Right hindlimb (tissue), 1 donor: ENCODE measurements around the gene CYP46A1.

ENCODE experiments used
- DNase-seq: peaks from one replicate; pipeline ENCODE4 v3.0.0-alpha.2; 2018

CYP46A1 gene

GRCh38 chr14:99716850-99717681 is 33.0 kb downstream of the CYP46A1 start:
- no peak for DNase-seq

- no peak for DNase-seq
Observed at GRCh38 chr14:99717682-99718013, 33.5 kb downstream of the CYP46A1 start.

DNA sequence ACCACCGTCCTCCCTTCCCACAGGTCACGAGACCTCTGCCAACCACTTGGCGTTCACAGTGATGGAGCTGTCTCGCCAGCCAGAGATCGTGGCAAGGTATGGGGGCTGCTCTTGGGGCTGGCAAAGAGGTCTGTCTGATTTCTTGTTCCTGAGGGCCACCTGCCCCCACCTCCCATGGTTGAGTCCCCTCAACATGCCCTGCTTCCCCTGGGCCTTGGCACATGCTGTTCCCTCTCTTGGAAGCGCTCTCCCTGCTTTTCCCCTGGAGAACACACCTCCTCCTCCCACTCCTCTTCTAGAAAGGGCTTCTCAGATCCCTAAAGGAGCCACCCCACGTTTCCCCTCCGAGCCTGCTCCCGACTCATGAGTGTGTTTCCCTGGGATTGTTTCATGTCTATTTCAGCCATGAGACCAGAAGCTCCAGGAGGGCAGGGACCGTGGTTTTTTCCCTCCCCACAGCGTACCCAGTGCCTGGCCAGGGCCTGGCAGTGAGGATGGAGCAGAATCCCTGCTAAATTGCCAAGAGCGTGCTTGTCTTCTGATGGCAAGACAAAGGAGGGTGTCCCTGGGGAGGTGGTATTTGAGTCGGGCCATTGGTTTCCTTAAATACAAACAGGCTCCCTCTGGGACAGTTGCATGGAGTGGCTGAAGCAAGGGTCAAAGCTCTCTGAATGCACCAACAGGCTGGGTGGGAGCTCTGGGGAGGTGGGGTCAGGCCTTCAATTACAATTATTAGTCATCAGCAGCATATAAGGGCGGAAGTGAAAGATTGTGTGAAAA is 34.1 kb downstream of the CYP46A1 start:
- DNase-seq: no peak

GRCh38 chr14:99718811-99719192 is 34.7 kb downstream of the CYP46A1 start:
- no peak for DNase-seq

- DNase-seq: no peak
Observed at GRCh38 chr14:99720941-99721791, 37.1 kb downstream of the CYP46A1 start.

- DNase-seq: no peak
Observed at GRCh38 chr14:99721792-99722516, 37.9 kb downstream of the CYP46A1 start.

- DNase-seq: peak; percentile 9
Observed at GRCh38 chr14:99722741-99723140, 38.6 kb downstream of the CYP46A1 start.

DNA sequence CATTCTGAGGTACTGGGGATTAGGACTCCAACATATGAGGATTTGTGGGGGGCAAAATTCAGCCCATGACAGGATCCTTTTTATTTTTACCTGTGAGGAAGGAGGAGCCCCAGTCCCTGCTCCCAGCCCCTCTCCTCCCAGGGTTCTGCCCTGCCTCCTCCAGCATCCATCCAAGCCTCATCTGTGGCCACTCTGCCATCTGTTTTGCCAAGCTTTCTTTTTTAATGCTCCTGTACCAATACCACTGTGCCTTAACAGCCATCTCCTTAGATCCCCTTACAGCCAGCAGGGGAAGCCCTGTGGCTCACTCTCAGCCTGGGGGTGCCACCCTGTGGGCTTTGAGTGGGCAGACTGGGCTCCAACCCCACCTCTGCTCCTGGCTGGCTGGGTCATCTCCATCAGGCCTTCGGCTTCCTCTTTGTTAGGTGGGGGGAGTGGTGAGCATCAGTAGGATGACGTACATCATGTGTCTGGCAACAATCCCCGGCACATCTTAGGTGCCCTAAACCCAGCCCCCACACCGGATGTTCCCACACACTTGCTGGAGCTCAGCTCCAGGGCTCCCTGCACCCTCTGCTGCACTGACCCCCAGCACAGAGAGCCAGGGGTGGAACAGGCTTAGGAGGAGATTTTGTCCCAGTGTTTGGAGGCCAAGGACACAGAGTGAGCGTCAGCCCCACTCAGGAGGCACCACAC is 40.2 kb downstream of the CYP46A1 start:
- peak; percentile 19 for DNase-seq

GRCh38 chr14:99724939-99725773 is 41.1 kb downstream of the CYP46A1 start:
- DNase-seq: no peak

DNA sequence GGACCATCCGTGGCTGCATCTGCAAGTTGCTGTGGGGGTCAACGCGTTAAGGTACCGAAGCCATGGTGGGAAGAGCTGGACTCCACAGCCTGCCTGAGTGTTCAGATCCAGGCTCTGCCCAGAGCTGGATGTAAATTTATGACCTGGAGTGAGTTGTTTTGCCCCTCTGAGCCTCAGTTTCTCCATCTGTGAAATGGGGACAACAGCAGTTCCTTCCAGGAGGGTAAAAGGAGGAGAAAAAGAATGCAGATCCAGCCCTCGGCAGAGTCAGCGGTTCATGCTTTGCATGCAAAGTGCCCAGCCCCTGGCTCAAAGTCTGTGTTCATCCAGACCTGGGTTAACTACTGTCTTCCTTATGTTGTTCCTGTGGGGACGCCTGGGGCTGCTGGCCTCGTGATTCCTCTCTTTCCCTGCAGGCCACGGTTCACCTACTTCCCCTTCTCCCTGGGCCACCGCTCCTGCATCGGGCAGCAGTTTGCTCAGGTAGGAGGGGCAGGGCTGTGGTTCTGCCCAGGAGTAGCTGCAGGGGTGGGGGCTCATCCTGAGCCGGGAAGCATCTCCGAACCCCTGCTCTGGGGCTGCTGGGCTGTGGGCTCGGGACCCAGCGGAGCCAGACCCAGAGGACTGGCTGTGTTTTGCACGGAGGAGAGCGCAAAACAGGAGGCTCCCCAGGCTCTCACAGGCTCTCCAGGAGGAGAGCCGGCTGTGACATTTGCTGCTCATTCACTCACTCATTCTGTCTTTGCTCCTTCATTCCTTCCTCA is 41.9 kb downstream of the CYP46A1 start:
- DNase-seq: peak; percentile 15

- DNase-seq: peak; percentile 11
Observed at GRCh38 chr14:99726538-99727095, 42.5 kb downstream of the CYP46A1 start.

- DNase-seq: peak; percentile 9
Observed at GRCh38 chr14:99727096-99727870, 43.2 kb downstream of the CYP46A1 start.

DNA sequence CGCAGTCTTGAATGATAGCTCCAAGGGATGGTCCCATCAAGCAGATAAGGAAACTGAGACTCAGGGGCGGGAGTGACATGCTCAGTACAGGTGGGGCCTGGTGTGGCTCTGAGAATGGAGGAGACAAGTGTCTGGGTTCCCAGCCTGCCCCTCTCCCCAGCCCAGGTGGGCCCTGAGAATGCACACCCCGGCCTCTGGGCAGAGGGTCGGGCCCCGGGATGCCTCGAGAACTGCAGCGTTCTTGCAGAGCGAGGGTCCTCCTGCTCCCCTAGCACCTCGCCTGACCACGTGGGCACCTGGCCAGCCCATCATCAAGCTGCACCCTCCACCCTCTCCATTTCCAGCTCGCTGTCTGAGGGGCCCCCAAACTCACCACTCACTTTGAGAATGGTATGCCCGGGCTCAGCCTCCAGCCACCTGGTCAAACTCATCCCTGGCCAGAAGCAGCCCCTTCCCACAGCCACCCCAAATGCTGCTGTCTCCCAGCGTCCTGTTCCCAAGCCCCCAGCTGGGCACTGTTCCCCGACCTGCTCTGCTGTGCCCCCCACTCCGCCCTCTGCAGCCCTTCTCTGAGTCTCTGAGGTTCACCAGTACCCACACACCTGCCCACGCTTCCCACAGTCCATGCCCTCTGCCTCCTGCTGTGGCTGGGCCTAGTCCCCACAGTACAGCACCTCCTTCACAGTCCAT is 44.3 kb downstream of the CYP46A1 start:
- peak; percentile 17 for DNase-seq

DNA sequence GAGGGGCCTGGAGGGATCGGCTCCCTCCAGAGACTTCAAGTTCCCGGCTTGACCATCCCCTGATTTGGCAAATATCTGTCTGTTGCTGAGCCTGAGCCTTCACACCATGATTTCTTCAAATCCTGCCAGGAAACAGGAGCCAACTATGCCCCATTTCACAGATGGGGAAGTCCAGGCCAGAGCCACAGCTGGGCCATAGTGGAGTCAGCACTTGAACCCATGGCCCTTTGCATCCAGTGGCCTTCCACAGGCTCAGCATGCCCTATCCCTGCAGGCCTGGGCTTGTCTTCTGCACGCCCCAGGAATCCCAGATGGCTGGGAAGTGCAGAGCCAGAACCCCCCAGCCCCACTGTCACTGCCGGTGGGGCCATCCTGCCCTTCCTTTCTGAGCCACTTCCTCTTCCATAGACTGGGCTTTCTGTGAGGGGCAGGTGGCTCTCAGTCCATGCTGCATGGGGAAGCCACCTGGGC is 44.9 kb downstream of the CYP46A1 start:
- DNase-seq: peak; percentile 19

GRCh38 chr14:99729991-99730875 is 46.1 kb downstream of the CYP46A1 start:
- DNase-seq: peak; percentile 83

DNA sequence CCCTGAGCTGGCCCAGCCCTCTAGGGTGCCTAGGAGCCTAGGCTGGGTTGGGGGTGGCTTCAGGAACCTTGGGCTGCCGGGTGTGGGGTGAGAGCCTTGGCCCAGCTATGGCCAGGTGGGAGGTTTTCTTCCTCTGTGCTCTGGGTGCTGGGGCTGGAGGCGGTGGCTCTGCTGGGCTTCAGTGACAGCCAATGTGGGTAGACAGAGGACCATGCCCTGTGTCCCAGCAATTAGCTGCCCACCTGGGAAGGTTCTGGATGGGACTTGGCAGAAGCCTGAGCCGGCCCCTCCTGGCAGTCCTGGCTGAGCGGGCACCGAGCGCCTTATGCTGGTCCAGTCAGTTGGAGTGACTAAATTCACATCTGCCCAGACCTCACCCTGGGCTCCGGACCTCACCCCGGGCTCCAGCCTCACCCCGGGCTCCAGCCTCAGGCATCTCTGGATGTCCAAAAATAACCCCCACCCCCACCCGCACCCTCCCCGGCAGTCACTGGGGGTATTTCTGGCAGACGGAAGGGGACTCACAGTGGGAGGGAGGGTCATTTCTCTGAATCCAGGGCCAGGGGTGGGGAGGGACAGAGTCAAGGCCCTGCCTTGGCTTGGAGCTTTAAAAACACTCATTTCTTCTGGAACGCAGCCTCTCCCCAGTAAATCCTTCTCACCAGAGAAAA is 46.9 kb downstream of the CYP46A1 start:
- DNase-seq: peak; percentile 28
